Right lobe of liver (tissue), 4 donors: Measurements from ENCODE around the gene GJA8.

Experiments used
- POLR2A ChIP-seq: fragments of 450-650 bp; IDR thresholded peaks from one replicate; pipeline ENCODE4 v1.6.1; 2017; ENCODE audit warnings: antibody characterized with exemption, mild to moderate bottlenecking
- TF ChIP-seq, protein P1 (sequence below), 4 donors: fragments of 200-600 bp in 3 of 4; fragments of 450-650 bp in 1 of 4; IDR thresholded peaks; one replicate each; pipeline versions ENCODE4 v1.5.1 to v1.8.0; 2016 to 2022; ENCODE audit warnings: antibody characterized with exemption in 4 of 4, mild to moderate bottlenecking in 2 of 4
- donor health status: DM: no; HTN: no; CAD: no.
- donor health status: DM: no; HTN: no; CAD: no.
- donor health status: DM: no; HTN: yes; CAD: no.

DNA sequence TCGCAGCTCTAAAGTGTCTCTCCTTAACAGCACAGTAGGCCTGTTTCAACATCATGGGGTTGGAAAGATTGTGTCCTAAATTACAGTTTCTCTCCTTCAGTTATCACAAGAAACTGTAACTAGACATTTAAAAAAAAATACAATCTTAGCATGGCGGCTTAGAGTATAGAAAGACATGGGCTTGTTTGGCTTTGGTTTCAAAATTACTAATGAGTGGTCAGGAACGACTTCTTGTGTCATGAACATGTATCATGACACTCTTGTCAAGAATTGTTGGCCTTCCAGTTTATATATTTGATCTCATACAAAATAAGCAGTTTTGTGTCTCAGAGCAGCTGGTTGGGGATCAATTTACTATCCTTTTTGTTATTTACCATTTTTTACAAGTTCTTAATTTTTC lies 2.1 kb downstream of the GJA8 start:
- TF ChIP-seq, protein P1, sequence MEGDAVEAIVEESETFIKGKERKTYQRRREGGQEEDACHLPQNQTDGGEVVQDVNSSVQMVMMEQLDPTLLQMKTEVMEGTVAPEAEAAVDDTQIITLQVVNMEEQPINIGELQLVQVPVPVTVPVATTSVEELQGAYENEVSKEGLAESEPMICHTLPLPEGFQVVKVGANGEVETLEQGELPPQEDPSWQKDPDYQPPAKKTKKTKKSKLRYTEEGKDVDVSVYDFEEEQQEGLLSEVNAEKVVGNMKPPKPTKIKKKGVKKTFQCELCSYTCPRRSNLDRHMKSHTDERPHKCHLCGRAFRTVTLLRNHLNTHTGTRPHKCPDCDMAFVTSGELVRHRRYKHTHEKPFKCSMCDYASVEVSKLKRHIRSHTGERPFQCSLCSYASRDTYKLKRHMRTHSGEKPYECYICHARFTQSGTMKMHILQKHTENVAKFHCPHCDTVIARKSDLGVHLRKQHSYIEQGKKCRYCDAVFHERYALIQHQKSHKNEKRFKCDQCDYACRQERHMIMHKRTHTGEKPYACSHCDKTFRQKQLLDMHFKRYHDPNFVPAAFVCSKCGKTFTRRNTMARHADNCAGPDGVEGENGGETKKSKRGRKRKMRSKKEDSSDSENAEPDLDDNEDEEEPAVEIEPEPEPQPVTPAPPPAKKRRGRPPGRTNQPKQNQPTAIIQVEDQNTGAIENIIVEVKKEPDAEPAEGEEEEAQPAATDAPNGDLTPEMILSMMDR (IDR thresholded peaks at IDR 0.05), result no peak
- no peak for TF ChIP-seq POLR2A
